DND-41 (cell line): ENCODE results near the gene SGCD.
"Not testable (repeated sequence)": the region's sequence is repeated elsewhere in the genome, so short reads cannot be mapped to it uniquely, and the experiment has no call there.

Experiments
- ATAC-seq: fragments of 200-7000 bp; cut with Tn5 transposase; 3 replicates; pipeline ENCODE4 v1.9.1; 2021; ENCODE audit warnings: low read depth; ENCODE audit not compliant: insufficient read depth
- DNase-seq: peaks from one replicate; pipeline ENCODE4 v3.0.0-alpha.2; 2020
- H2AFZ ChIP-seq: 2 replicates; pipeline ENCODE4 v1.6.0; 2012; ENCODE audit warnings: low read depth, low read length
- H3K27ac ChIP-seq: 2 replicates; pipeline ENCODE4 v1.5.1; 2012; ENCODE audit warnings: low read length, inconsistent platforms
- H3K27me3 ChIP-seq: fragments of 200-600 bp; sonication (generic); 2 replicates; pipeline ENCODE4 v1.6.0; 2012; ENCODE audit warnings: low read length, mild to moderate bottlenecking, inconsistent platforms; ENCODE audit not compliant: insufficient read depth, poor library complexity
- H3K36me3 ChIP-seq: 2 replicates; pipeline ENCODE4 v1.5.1; 2012; ENCODE audit warnings: low read length, inconsistent platforms; ENCODE audit not compliant: insufficient read depth
- H3K4me1 ChIP-seq: 2 replicates; pipeline ENCODE4 v1.5.1; 2012; ENCODE audit warnings: mild to moderate bottlenecking, low read length; ENCODE audit not compliant: insufficient read depth
- H3K4me2 ChIP-seq: 2 replicates; pipeline ENCODE4 v1.6.0; 2012; ENCODE audit warnings: mild to moderate bottlenecking, moderate library complexity, low read length, inconsistent platforms; ENCODE audit not compliant: insufficient read depth
- H3K4me3 ChIP-seq, 2 experiments: fragments of 200-600 bp in 1 of 2; shearing (Covaris generic) in 1 of 2; 2 replicates each; pipeline ENCODE4 v1.5.1; 2012 to 2016; ENCODE audit warnings: inconsistent platforms in 2 of 2, low read length in 2 of 2, mild to moderate bottlenecking in 2 of 2, low read depth in 1 of 2, moderate library complexity in 1 of 2
- H3K79me2 ChIP-seq: 2 replicates; pipeline ENCODE4 v1.6.0; 2012; ENCODE audit warnings: low read length, inconsistent platforms; ENCODE audit not compliant: insufficient read depth
- H3K9ac ChIP-seq: 2 replicates; pipeline ENCODE4 v1.6.0; 2012; ENCODE audit warnings: low read depth, mild to moderate bottlenecking, inconsistent platforms, low read length, moderate library complexity
- H3K9me3 ChIP-seq: 2 replicates; pipeline ENCODE4 v1.5.1; 2012; ENCODE audit warnings: low read length, moderate library complexity, mild to moderate bottlenecking, inconsistent platforms; ENCODE audit not compliant: insufficient read depth, severe bottlenecking
- H4K20me1 ChIP-seq: 2 replicates; pipeline ENCODE4 v1.6.0; 2012; ENCODE audit warnings: low read length; ENCODE audit not compliant: insufficient read depth
- CTCF ChIP-seq: IDR thresholded peaks from 2 replicates; pipeline ENCODE4 v1.5.1; 2012; ENCODE audit warnings: borderline replicate concordance, low read length, moderate library complexity, mild to moderate bottlenecking; ENCODE audit not compliant: poor library complexity, severe bottlenecking; ENCODE audit errors: extremely low read depth
- EZH2 ChIP-seq: IDR thresholded peaks from 3 replicates; pipeline ENCODE4 v1.6.1; 2012; ENCODE audit warnings: borderline replicate concordance, low read depth, mild to moderate bottlenecking, moderate library complexity, low read length, inconsistent platforms; ENCODE audit not compliant: severe bottlenecking

The SGCD gene

DNA sequence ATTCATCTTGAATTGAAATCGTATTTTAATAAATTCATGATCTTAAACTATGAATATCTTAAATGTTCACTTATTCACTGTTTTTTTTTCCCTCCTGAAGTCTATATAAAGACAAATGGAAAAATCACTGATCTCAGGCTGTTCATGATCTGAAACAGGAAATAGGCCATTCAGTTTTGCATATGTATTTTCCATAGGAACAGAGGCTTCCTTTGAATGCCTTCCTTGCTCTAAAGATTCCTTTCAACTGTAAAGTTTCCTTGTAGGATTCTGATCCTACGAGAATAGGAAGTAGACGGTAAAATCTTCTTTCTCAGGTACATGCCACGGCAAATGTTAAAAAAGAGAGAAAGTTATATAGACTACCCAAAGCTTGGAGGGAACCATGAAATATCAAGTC lies 328.8 kb downstream of the SGCD start:
- TF ChIP-seq EZH2: no peak
- no peak for TF ChIP-seq CTCF
- H3K9me3 ChIP-seq: no peaks in the 10 kb centered on the region
- H3K27me3 ChIP-seq: no peaks in the 10 kb centered on the region
- H2AFZ ChIP-seq: no peak overlapping the region
- no peaks in the 10 kb centered on the region for H3K79me2 ChIP-seq
- no peak overlapping the region for H3K4me2 ChIP-seq
- no peaks in the 10 kb centered on the region for H3K4me1 ChIP-seq
- no peaks in the 10 kb centered on the region for H3K36me3 ChIP-seq
- ATAC-seq (no peak), DNase-seq (no peak)
- no peaks in the 10 kb centered on the region for H4K20me1 ChIP-seq
- H3K27ac ChIP-seq: no peak overlapping the region
- H3K9ac ChIP-seq: no peak overlapping the region
- no peak overlapping the region for H3K4me3 ChIP-seq

DNA sequence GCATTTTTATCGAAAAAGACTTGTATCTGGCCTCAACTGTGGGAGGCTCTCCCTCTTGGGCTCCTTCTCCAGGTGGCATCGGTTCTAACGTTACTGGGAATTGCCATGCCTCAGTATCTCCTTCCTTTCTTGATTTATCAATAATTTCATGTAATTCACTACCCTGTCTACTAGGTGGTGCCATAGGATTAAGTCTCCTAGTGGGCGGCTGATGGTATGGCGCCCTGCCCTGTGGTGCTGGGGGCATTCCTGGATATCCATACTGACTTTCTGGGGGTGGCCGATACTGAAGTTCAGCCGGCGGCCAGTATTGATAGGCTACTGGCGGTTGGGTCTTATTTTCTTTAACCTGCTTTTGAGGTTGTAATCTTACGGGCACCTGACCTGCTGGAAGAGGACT lies 337.9 kb downstream of the SGCD start:
- not testable (repeated sequence) for H3K4me2 ChIP-seq, H4K20me1 ChIP-seq, ATAC-seq, H3K4me1 ChIP-seq, H3K9ac ChIP-seq, DNase-seq, H3K79me2 ChIP-seq, H3K27ac ChIP-seq, H3K9me3 ChIP-seq, H3K27me3 ChIP-seq, H3K36me3 ChIP-seq, H3K4me3 ChIP-seq, H2AFZ ChIP-seq

GRCh38 chr5:156666686-156667085 lies 339.7 kb downstream of the SGCD start:
- not testable (repeated sequence) for H3K36me3 ChIP-seq, H3K4me2 ChIP-seq, H3K9me3 ChIP-seq, H3K79me2 ChIP-seq, H3K27ac ChIP-seq, DNase-seq, H4K20me1 ChIP-seq, H3K4me1 ChIP-seq, ATAC-seq, H3K27me3 ChIP-seq, H2AFZ ChIP-seq, H3K9ac ChIP-seq, H3K4me3 ChIP-seq

GRCh38 chr5:156667616-156668015 lies 340.7 kb downstream of the SGCD start:
- H2AFZ ChIP-seq: no peak overlapping the region
- no peak overlapping the region for H3K4me3 ChIP-seq
- H4K20me1 ChIP-seq: no peaks in the 10 kb centered on the region
- TF ChIP-seq CTCF: no peak
- no peaks in the 10 kb centered on the region for H3K36me3 ChIP-seq
- no peaks in the 10 kb centered on the region for H3K9me3 ChIP-seq
- H3K27ac ChIP-seq: no peak overlapping the region
- H3K9ac ChIP-seq: no peak overlapping the region
- DNase-seq (no peak), ATAC-seq (no peak)
- no peaks in the 10 kb centered on the region for H3K79me2 ChIP-seq
- peaks cover 4% of the 10 kb centered on the region for H3K27me3 ChIP-seq
- no peak overlapping the region for H3K4me2 ChIP-seq
- no peaks in the 10 kb centered on the region for H3K4me1 ChIP-seq

GRCh38 chr5:156669416-156669815 lies 342.5 kb downstream of the SGCD start:
- H3K27me3 ChIP-seq: peaks cover 4% of the 10 kb centered on the region
- DNase-seq (no peak), ATAC-seq (no peak)
- no peak overlapping the region for H3K4me2 ChIP-seq
- H3K9ac ChIP-seq: no peak overlapping the region
- no peaks in the 10 kb centered on the region for H4K20me1 ChIP-seq
- no peak overlapping the region for H3K4me3 ChIP-seq
- H3K79me2 ChIP-seq: no peaks in the 10 kb centered on the region
- H3K36me3 ChIP-seq: no peaks in the 10 kb centered on the region
- no peak overlapping the region for H2AFZ ChIP-seq
- no peaks in the 10 kb centered on the region for H3K4me1 ChIP-seq
- TF ChIP-seq EZH2 (no peak), CTCF (no peak)
- no peak overlapping the region for H3K27ac ChIP-seq
- no peaks in the 10 kb centered on the region for H3K9me3 ChIP-seq
